ENCODE data around the gene SPAG16. TPM values are rescaled to one million over a fixed set of nuclear protein-coding genes. Genes with fewer than 3 reads are reported as not detected.

The SPAG16 gene
- total RNA-seq, 1 experiment from 2014 or later: 0.30 TPM

- CTCF ChIA-PET: no interaction called here
- H3K9me2 ChIP-seq (ENCODE audit: insufficient read depth): no peaks in the 10 kb centered on the region
Measured at GRCh38 chr2:213242653-213243052, 41.6 kb upstream of the SPAG16 start.

More at GRCh38 chr2:213242653-213243052, 41.6 kb upstream of the SPAG16 start:
- H3K27me3 ChIP-seq (ENCODE audit: insufficient read depth, low read length): no peaks in the 10 kb centered on the region
- no peak overlapping the region for H2AFZ ChIP-seq (ENCODE audit: low read depth, low read length, poor library complexity, severe bottlenecking)
- ChIA-PET POLR2A (no interaction called here), RAD21 (ENCODE audit: low non-redundant PET in 1 of 2, low total read pairs in 2 of 2, uncharacterized antibody in 2 of 2, unreplicated experiment in 2 of 2) (no interaction called here)
- no peak for TF ChIP-seq RAD21 (IDR thresholded peaks at IDR 0.05; ENCODE audit: low read depth)
- no peak for TF ChIP-seq ZFX (IDR thresholded peaks at IDR 0.05)
- no peak for TF ChIP-seq EZH2phosphoT487 (IDR thresholded peaks at IDR 0.05; ENCODE audit: borderline replicate concordance)
- no peak for TF ChIP-seq YY1 (IDR thresholded peaks at IDR 0.05; ENCODE audit: extremely low read depth, insufficient replicate concordance, low read depth, low read length)
- no peak for TF ChIP-seq CBX3 (IDR thresholded peaks at IDR 0.05; ENCODE audit: low read depth)
- TF ChIP-seq ELF1 (IDR thresholded peaks at IDR 0.05; ENCODE audit: borderline replicate concordance, low read depth): no peak
- TF ChIP-seq EZH2 (IDR thresholded peaks at IDR 0.05): no peak
- TF ChIP-seq EGR1 (IDR thresholded peaks at IDR 0.05; ENCODE audit: low read depth): no peak
- TF ChIP-seq ATF3 (IDR thresholded peaks at IDR 0.05): no peak
- TF ChIP-seq ZBTB33 (IDR thresholded peaks at IDR 0.05; ENCODE audit: extremely low read depth, insufficient replicate concordance, low read length): no peak
- TF ChIP-seq SP1 (IDR thresholded peaks at IDR 0.05; ENCODE audit: low read depth): no peak
- no peak for TF ChIP-seq CEBPB (IDR thresholded peaks at IDR 0.05; ENCODE audit: low read depth)
- TF ChIP-seq POLR2AphosphoS5 (IDR thresholded peaks at IDR 0.05; ENCODE audit: low read depth, low read length): no peak
- TF ChIP-seq TCF7L2 (IDR thresholded peaks at IDR 0.05; ENCODE audit: borderline replicate concordance, extremely low read depth, insufficient read depth, insufficient read length): no peak
- no peak for TF ChIP-seq ZNF274 (IDR thresholded peaks at IDR 0.05; ENCODE audit: low read depth, low read length)
- no peak for TF ChIP-seq REST (IDR thresholded peaks at IDR 0.05; ENCODE audit: low read depth)
- H3K79me2 ChIP-seq (ENCODE audit: insufficient read depth, low read length): no peaks in the 10 kb centered on the region
- intact Hi-C loops (cut with micrococcal nuclease): loop anchor here (5.0 to 10.0 kb wide), 2 partner anchors 380 to 1072 kb away; no protein-coding TSS in a partner anchor
- no peak overlapping the region for H3K4me2 ChIP-seq (ENCODE audit: low read length)
- H3K4me3 ChIP-seq (replicated peaks in 1 of 2; ENCODE audit: low read depth in 1 of 2, low read length in 2 of 2): no peak overlapping the region
- no peak for ATAC-seq
- DNase-seq (ENCODE audit: low read depth, low spot score): no peak
- H3K9me3 ChIP-seq (ENCODE audit: control insufficient read depth in 1 of 2, insufficient read depth in 1 of 2, low read depth in 1 of 2, low read length in 2 of 2): no peaks in the 10 kb centered on the region
- no peaks in the 10 kb centered on the region for H4K20me1 ChIP-seq (ENCODE audit: insufficient read depth)
- H3K9ac ChIP-seq (ENCODE audit: low read length): no peak overlapping the region
- H3K4me1 ChIP-seq (ENCODE audit: control insufficient read depth in 1 of 2, insufficient read depth in 2 of 2, low read length in 2 of 2): peaks cover 10 to 16% of the 10 kb centered on the region in 2 experiments; a peak in 3 of 4 replicates
- no TSS peak for BruUV-seq (replicated peaks)
- H3K27ac ChIP-seq (ENCODE audit: low read depth, low read length): no peak overlapping the region
- H3K36me3 ChIP-seq (ENCODE audit: control insufficient read depth in 1 of 2, insufficient read depth in 2 of 2, low read length in 2 of 2): no peaks in the 10 kb centered on the region
